ENCODE data around the gene SLC39A11.

DNA sequence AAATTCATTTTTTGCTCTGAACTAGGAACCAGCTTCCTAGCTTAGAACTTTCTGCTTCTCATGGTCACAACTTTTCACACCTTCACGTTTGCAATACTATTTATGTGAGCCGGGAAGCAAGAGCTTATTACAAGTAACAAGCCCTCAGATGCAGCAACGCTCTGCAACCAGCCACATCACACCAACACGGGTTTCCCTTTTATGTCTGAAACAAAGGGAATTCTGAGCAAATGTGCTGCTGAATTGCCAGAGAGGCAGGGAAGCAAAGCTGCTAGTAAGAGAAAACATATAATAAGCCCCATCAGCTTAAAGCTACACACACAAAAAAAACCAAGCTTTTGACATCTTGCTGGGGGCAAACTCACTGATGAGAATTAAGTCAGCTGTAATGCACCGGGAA is 122.2 kb downstream of the SLC39A11 start:
- TF ChIP-seq, protein P1, sequence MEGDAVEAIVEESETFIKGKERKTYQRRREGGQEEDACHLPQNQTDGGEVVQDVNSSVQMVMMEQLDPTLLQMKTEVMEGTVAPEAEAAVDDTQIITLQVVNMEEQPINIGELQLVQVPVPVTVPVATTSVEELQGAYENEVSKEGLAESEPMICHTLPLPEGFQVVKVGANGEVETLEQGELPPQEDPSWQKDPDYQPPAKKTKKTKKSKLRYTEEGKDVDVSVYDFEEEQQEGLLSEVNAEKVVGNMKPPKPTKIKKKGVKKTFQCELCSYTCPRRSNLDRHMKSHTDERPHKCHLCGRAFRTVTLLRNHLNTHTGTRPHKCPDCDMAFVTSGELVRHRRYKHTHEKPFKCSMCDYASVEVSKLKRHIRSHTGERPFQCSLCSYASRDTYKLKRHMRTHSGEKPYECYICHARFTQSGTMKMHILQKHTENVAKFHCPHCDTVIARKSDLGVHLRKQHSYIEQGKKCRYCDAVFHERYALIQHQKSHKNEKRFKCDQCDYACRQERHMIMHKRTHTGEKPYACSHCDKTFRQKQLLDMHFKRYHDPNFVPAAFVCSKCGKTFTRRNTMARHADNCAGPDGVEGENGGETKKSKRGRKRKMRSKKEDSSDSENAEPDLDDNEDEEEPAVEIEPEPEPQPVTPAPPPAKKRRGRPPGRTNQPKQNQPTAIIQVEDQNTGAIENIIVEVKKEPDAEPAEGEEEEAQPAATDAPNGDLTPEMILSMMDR (IDR thresholded peaks at IDR 0.05): no peak
- no peak for TF ChIP-seq EZH2 (IDR thresholded peaks at IDR 0.05)
